Tibial nerve (tissue), 4 donors: Measurements from ENCODE around the gene NOL4L.

Experiments
- EP300 ChIP-seq, 2 donors: sonication (generic); formaldehyde crosslinking; IDR thresholded peaks; one replicate each; pipeline ENCODE4 v1.6.1; 2017; ENCODE audit warnings: antibody characterized with exemption in 2 of 2, mild to moderate bottlenecking in 1 of 2
- POLR2A ChIP-seq, 2 donors: fragments of 450-650 bp; IDR thresholded peaks; one replicate each; pipeline ENCODE4 v1.6.1; 2017; ENCODE audit warnings: antibody characterized with exemption in 2 of 2, mild to moderate bottlenecking in 2 of 2, moderate library complexity in 2 of 2
- TF ChIP-seq, protein P1 (sequence below), 5 experiments: fragments of 200-600 bp in 3 of 5; fragments of 450-650 bp in 2 of 5; sonication (generic) in 3 of 5; IDR thresholded peaks; one replicate each; pipeline ENCODE4 v1.5.1; 2016 to 2019; ENCODE audit warnings: antibody characterized with exemption in 5 of 5, mild to moderate bottlenecking in 3 of 5, moderate library complexity in 2 of 5

DNA sequence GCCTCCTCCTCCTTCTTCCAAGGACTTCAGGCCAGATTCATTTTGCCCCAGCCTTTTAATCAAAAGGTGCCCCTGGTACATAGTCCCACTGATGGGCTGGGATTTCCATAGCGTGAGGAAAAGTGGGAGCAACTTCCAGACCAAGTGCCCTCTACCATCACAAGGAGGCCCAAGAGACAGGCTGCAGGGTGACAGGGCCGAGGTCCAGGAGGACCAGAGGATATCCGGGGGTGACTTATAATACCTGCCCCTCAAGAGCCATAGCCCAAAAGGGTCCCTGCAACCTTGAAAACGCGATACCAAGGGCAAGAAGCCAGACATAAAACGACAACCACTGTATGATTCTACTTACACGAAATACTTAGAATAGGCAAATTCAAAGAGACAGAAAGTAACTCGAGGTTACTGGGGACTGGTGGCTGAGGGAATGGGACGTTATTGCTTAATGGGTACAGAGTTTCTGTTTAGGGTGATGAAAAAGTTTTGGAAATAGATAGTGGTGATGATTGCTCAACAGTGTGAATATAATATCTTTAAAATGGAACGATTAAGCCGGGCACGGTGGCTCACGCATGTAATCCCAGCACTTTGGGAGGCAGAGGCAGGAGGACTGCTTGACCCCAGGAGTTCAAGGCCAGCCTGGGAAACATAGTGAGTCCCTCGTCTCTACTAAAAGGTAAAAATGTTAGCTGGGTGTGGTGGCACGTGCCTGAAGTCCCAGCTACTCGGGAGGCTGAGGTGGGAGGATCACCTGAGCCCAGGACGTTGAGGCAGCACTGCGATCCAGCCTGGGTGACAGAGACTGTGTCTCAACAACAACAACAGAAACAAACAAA is 71.9 kb downstream of the NOL4L start:
- TF ChIP-seq, protein P1, sequence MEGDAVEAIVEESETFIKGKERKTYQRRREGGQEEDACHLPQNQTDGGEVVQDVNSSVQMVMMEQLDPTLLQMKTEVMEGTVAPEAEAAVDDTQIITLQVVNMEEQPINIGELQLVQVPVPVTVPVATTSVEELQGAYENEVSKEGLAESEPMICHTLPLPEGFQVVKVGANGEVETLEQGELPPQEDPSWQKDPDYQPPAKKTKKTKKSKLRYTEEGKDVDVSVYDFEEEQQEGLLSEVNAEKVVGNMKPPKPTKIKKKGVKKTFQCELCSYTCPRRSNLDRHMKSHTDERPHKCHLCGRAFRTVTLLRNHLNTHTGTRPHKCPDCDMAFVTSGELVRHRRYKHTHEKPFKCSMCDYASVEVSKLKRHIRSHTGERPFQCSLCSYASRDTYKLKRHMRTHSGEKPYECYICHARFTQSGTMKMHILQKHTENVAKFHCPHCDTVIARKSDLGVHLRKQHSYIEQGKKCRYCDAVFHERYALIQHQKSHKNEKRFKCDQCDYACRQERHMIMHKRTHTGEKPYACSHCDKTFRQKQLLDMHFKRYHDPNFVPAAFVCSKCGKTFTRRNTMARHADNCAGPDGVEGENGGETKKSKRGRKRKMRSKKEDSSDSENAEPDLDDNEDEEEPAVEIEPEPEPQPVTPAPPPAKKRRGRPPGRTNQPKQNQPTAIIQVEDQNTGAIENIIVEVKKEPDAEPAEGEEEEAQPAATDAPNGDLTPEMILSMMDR (IDR thresholded peaks at IDR 0.05): no peak
- no peak for TF ChIP-seq POLR2A (IDR thresholded peaks at IDR 0.05)
- TF ChIP-seq EP300 (IDR thresholded peaks at IDR 0.05): no peak
